ENCODE data around the gene VPS4B.

VPS4B gene

GRCh38 chr18:63427558-63427957, 5.3 kb upstream of the VPS4B start:
- peak in 2 of 4 experiments; percentile 21 to 23 for DNase-seq

- DNase-seq, result peak in 3 of 4 experiments; percentile 58 to 77 (median 64)
Observed at GRCh38 chr18:63422864-63423304, 608 bp upstream of the VPS4B start.

GRCh38 chr18:63421514-63421913, 762 bp downstream of the VPS4B start:
- DNase-seq, result peak; percentile 33 to 45 (median 42)

- DNase-seq, result no peak
Observed at GRCh38 chr18:63412953-63413352, 9.3 kb downstream of the VPS4B start.

GRCh38 chr18:63410792-63411191, 11.5 kb downstream of the VPS4B start:
- DNase-seq, result no peak

GRCh38 chr18:63409301-63409700, 13.0 kb downstream of the VPS4B start:
- no peak for DNase-seq

- DNase-seq, result peak in 2 of 4 experiments; percentile 23 to 24
Observed at GRCh38 chr18:63407734-63408133, 14.5 kb downstream of the VPS4B start.

- no peak for DNase-seq
Observed at GRCh38 chr18:63405986-63406385, 16.3 kb downstream of the VPS4B start.

GRCh38 chr18:63402246-63403162, 19.8 kb downstream of the VPS4B start:
- DNase-seq, result no peak

- no peak for DNase-seq
Observed at GRCh38 chr18:63399300-63399699, 23.0 kb downstream of the VPS4B start.

- DNase-seq, result no peak
Observed at GRCh38 chr18:63397349-63397748, 24.9 kb downstream of the VPS4B start.

GRCh38 chr18:63395503-63395902, 26.8 kb downstream of the VPS4B start:
- no peak for DNase-seq

GRCh38 chr18:63394954-63395353, 27.3 kb downstream of the VPS4B start:
- DNase-seq, result no peak

GRCh38 chr18:63387861-63388260, 34.4 kb downstream of the VPS4B start:
- no peak for DNase-seq

- DNase-seq, result no peak
Observed at GRCh38 chr18:63382843-63383242, 39.4 kb downstream of the VPS4B start.

GRCh38 chr18:63379639-63379962, 42.7 kb downstream of the VPS4B start:
- DNase-seq, result no peak

GRCh38 chr18:63378919-63379638, 43.2 kb downstream of the VPS4B start:
- no peak for DNase-seq

- no peak for DNase-seq
Observed at GRCh38 chr18:63377275-63377980, 44.8 kb downstream of the VPS4B start.

GRCh38 chr18:63376538-63376937, 45.7 kb downstream of the VPS4B start:
- peak; percentile 32 to 61 (median 54) for DNase-seq

- no peak for DNase-seq
Observed at GRCh38 chr18:63374540-63374939, 47.7 kb downstream of the VPS4B start.

- no peak for DNase-seq
Observed at GRCh38 chr18:63373161-63373560, 49.1 kb downstream of the VPS4B start.

GRCh38 chr18:63368611-63369010, 53.7 kb downstream of the VPS4B start:
- DNase-seq, result no peak

All from suppressor macrophage (primary cell).